OCI-LY3 (cell line): ENCODE data around the gene KCTD17.

Experiments
- CTCF ChIP-seq: fragments of 200-600, 300-600 bp; sonication (generic); IDR thresholded peaks from 2 replicates; pipeline ENCODE4 v1.5.1; 2014; ENCODE audit warnings: antibody characterized with exemption, low read length, low read depth
- EZH2phosphoT487 ChIP-seq: fragments of 200-600 bp; shearing (Covaris generic); IDR thresholded peaks from 2 replicates; pipeline ENCODE4 v1.6.1; 2018; ENCODE audit warnings: antibody characterized with exemption, mixed run types, low read depth

GRCh38 chr22:37011472-37011871 is 40.1 kb upstream of the KCTD17 start:
- TF ChIP-seq EZH2phosphoT487, result no peak
- no peak for TF ChIP-seq CTCF
